Liver (tissue), 9 donors: Measurements from ENCODE around the gene RAMP3. TPM values are rescaled to one million over a fixed set of nuclear protein-coding genes. Genes with fewer than 3 reads are reported as not detected.

Experiments used
- DNase-seq: peaks from one replicate; pipeline ENCODE4 v3.0.0-alpha.2; 2017; ENCODE audit warnings: low spot score
- H3K27ac ChIP-seq, 2 donors: one replicate each; pipeline ENCODE4 v1.7.0; 2013; ENCODE audit warnings: inconsistent platforms in 2 of 2, low read length in 2 of 2, control low read depth in 1 of 2, low read depth in 1 of 2, mild to moderate bottlenecking in 1 of 2
- H3K27me3 ChIP-seq, 4 donors: one replicate each; pipeline versions ENCODE4 v1.6.1 to v1.7.0; 2013; ENCODE audit warnings: low read length in 3 of 4, inconsistent platforms in 1 of 4, mild to moderate bottlenecking in 1 of 4, moderate library complexity in 1 of 4; ENCODE audit not compliant: control insufficient read depth in 4 of 4, insufficient read depth in 4 of 4
- H3K36me3 ChIP-seq, 4 donors: one replicate each; pipeline versions ENCODE4 v1.6.1 to v1.7.0; 2013; ENCODE audit warnings: low read length in 3 of 4, mild to moderate bottlenecking in 3 of 4, low read depth in 1 of 4, moderate library complexity in 1 of 4; ENCODE audit not compliant: control insufficient read depth in 4 of 4, insufficient read depth in 3 of 4
- H3K4me1 ChIP-seq, 4 donors: one replicate each; pipeline versions ENCODE4 v1.6.1 to v1.7.0; 2013; ENCODE audit warnings: low read length in 3 of 4, mild to moderate bottlenecking in 3 of 4, moderate library complexity in 1 of 4; ENCODE audit not compliant: control insufficient read depth in 4 of 4, insufficient read depth in 4 of 4
- H3K4me3 ChIP-seq, 3 donors: one replicate each; pipeline versions ENCODE4 v1.6.1 to v1.7.0; 2013; ENCODE audit warnings: low read length in 3 of 3, control low read depth in 1 of 3, low read depth in 1 of 3, mild to moderate bottlenecking in 1 of 3
- H3K9ac ChIP-seq, 2 donors: one replicate each; pipeline ENCODE4 v1.7.0; 2013; ENCODE audit warnings: low read length in 2 of 2, mild to moderate bottlenecking in 2 of 2, moderate library complexity in 2 of 2, control low read depth in 1 of 2, low read depth in 1 of 2
- H3K9me3 ChIP-seq, 4 donors: one replicate each; pipeline versions ENCODE4 v1.6.1 to v1.7.0; 2013; ENCODE audit warnings: low read length in 3 of 4; ENCODE audit not compliant: control insufficient read depth in 4 of 4
- ATF3 ChIP-seq: IDR thresholded peaks from 2 replicates; pipeline ENCODE4 v1.6.1; 2016; ENCODE audit warnings: antibody characterized with exemption
- CTCF ChIP-seq: fragments of 150-350 bp; IDR thresholded peaks from 2 replicates; pipeline ENCODE4 v1.5.1; 2017; ENCODE audit warnings: improper control_type of control experiment, low read depth, low read length; ENCODE audit not compliant: missing input control
- EGR1 ChIP-seq, 2 donors: IDR thresholded peaks; 2 replicates each; pipeline ENCODE4 v1.6.1; 2016 to 2018; ENCODE audit warnings: antibody characterized with exemption in 2 of 2, low read depth in 2 of 2
- FOXA1 ChIP-seq: IDR thresholded peaks from 2 replicates; pipeline ENCODE4 v1.6.1; 2016; ENCODE audit warnings: antibody characterized with exemption
- FOXA2 ChIP-seq: IDR thresholded peaks from 2 replicates; pipeline ENCODE4 v1.6.1; 2016; ENCODE audit warnings: antibody characterized with exemption
- HNF4A ChIP-seq, 2 donors: conservative IDR thresholded peaks; 2 replicates each; pipeline ENCODE4 v1.6.1; 2016; ENCODE audit warnings: antibody characterized with exemption in 2 of 2, mild to moderate bottlenecking in 2 of 2
- HNF4G ChIP-seq: IDR thresholded peaks from 2 replicates; pipeline ENCODE4 v1.6.1; 2016; ENCODE audit warnings: antibody characterized with exemption
- JUND ChIP-seq, 2 donors: IDR thresholded peaks; 2 replicates each; pipeline ENCODE4 v1.6.1; 2016; ENCODE audit warnings: antibody characterized with exemption in 2 of 2
- RAD21 ChIP-seq, 2 donors: IDR thresholded peaks; 2 replicates each; pipeline ENCODE4 v1.6.1; 2016; ENCODE audit warnings: antibody characterized with exemption in 2 of 2, mild to moderate bottlenecking in 2 of 2
- RXRA ChIP-seq, 2 donors: IDR thresholded peaks; 2 replicates each; pipeline ENCODE4 v1.6.1; 2017 to 2018; ENCODE audit warnings: antibody characterized with exemption in 2 of 2, mild to moderate bottlenecking in 1 of 2
- SP1 ChIP-seq: IDR thresholded peaks from 2 replicates; pipeline ENCODE4 v1.6.1; 2018; ENCODE audit warnings: antibody characterized with exemption, mild to moderate bottlenecking
- YY1 ChIP-seq: IDR thresholded peaks from 2 replicates; pipeline ENCODE4 v1.6.1; 2016; ENCODE audit warnings: antibody characterized with exemption, mild to moderate bottlenecking
- ZBTB33 ChIP-seq: IDR thresholded peaks from 2 replicates; pipeline ENCODE4 v1.6.1; 2016; ENCODE audit warnings: antibody characterized with exemption
- WGBS: extraction: QIAGEN DNeasy Blood & Tissue Kit; methylation state at CpG from one replicate; pipeline ENCODE4 v1.1.7; 2013; 5-methylcytosine and 5-hydroxymethylcytosine counted together
- polyA plus RNA-seq, 2 donors: library from polyadenylated mRNA; stranded (reverse) in 1 of 2; unstranded in 1 of 2; fragments of 200-250 nt in 1 of 2; fragments of >200 nt in 1 of 2; fragmentation: Nextera tagmentation in 1 of 2; extraction: Ambion mirVana in 1 of 2; gene quantifications; one replicate each; pipeline versions ENCODE4 v1.2.1 to v1.2.3, GENCODE V29; 2013 to 2015
- total RNA-seq, 2 donors: library from RNA; depleted of rRNA; stranded (reverse); fragments of >200 nt; gene quantifications; one replicate each; pipeline ENCODE4 v1.2.3, GENCODE V29; 2014
- donor health status: healthy.
- donor health status: healthy.
- donor health status: healthy.
- donor health status: healthy.
- donor health status: healthy.

RAMP3 gene
- total and polyA plus RNA-seq, 4 donors, result 2.3 to 30.0 (median 22.2) TPM

GRCh38 chr7:45155357-45155900 is 2.2 kb upstream of the RAMP3 start:
- Histone ChIP-seq H3K9me3 (no peaks in the 10 kb centered on the region), H3K27ac (no peak overlapping the region), H3K4me3 (no peak overlapping the region), H3K9ac (no peak overlapping the region), H3K27me3 (peaks cover 0 to 5% (median 2%) of the 10 kb centered on the region in 4 donors), H3K4me1 (no peaks in the 10 kb centered on the region), H3K36me3 (no peaks in the 10 kb centered on the region)
- TF ChIP-seq RXRA (IDR thresholded peaks at IDR 0.05) (no peak), FOXA2 (no peak), HNF4G (no peak), SP1 (no peak), YY1 (no peak), JUND (IDR thresholded peaks at IDR 0.05) (no peak), ZBTB33 (no peak), RAD21 (IDR thresholded peaks at IDR 0.05) (no peak), HNF4A (conservative IDR thresholded peaks at IDR 0.05) (no peak), EGR1 (IDR thresholded peaks at IDR 0.05; ENCODE audit: low read depth in 2 of 2) (no peak), FOXA1 (no peak), CTCF (no peak)
- 88% methylated on average over 9 of the region's 9 CpGs for WGBS
- DNase-seq, result no peak

GRCh38 chr7:45155941-45156340 is 1.6 kb upstream of the RAMP3 start:
- Histone ChIP-seq H3K4me3 (no peak overlapping the region), H3K9ac (no peak overlapping the region), H3K36me3 (no peaks in the 10 kb centered on the region), H3K27ac (no peak overlapping the region), H3K27me3 (peaks cover 0 to 5% (median 2%) of the 10 kb centered on the region in 4 donors), H3K4me1 (no peaks in the 10 kb centered on the region), H3K9me3 (no peaks in the 10 kb centered on the region)
- WGBS, result 88% methylated on average over 4 of the region's 4 CpGs
- TF ChIP-seq FOXA1 (no peak), YY1 (no peak)
- no peak for DNase-seq

GRCh38 chr7:45156516-45157272 is 897 bp upstream of the RAMP3 start:
- TF ChIP-seq HNF4G (no peak), FOXA2 (no peak), JUND (IDR thresholded peaks at IDR 0.05) (no peak), ATF3 (no peak), EGR1 (IDR thresholded peaks at IDR 0.05; ENCODE audit: low read depth in 2 of 2) (no peak)
- H3K36me3 ChIP-seq, result no peaks in the 10 kb centered on the region
- no peak overlapping the region for H3K9ac ChIP-seq
- no peak overlapping the region for H3K27ac ChIP-seq
- no peak for DNase-seq
- no peaks in the 10 kb centered on the region for H3K4me1 ChIP-seq
- 83% methylated on average over 8 of the region's 8 CpGs for WGBS
- H3K4me3 ChIP-seq, result peak overlapping the region in 1 of 3 donors; percentile 43
- no peaks in the 10 kb centered on the region for H3K9me3 ChIP-seq
- H3K27me3 ChIP-seq, result peaks cover 0 to 3% (median 1%) of the 10 kb centered on the region in 4 donors
